H1 (cell line): Measurements from ENCODE around the gene GYPA. TPM values are rescaled to one million over a fixed set of nuclear protein-coding genes. Genes with fewer than 3 reads are reported as not detected.

Experiments
- CTCF ChIA-PET: fragments of 300-600 bp; sonication (Branson Sonifier 250); formaldehyde crosslinking; loops from one replicate; lab custom pipeline; 2021; ENCODE audit not compliant: partially characterized antibody; lab: Charles Lee
- POLR2A ChIA-PET: fragments of 300-600 bp; sonication (Branson Sonifier 250); formaldehyde crosslinking; loops from one replicate; lab custom pipeline; 2021; ENCODE audit warnings: inconsistent platforms; ENCODE audit not compliant: partially characterized antibody; lab: Charles Lee
- DNase-seq, 2 experiments: peaks; one replicate each; pipeline versions ENCODE4 v3.0.0 to v3.0.0-alpha.2; 2010 to 2022; ENCODE audit warnings: low spot score in 2 of 2, low read depth in 1 of 2, mixed read lengths in 1 of 2
- FAIRE-seq: peaks from 2 replicates; lab custom pipeline; 2011; peaks lifted over from hg19 to GRCh38; lab: Jason Lieb, UNC
- H2AFZ ChIP-seq: 2 replicates; pipeline ENCODE4 v1.8.1; 2012; ENCODE audit warnings: low read length, inconsistent platforms
- H2AK5ac ChIP-seq: 2 replicates; pipeline ENCODE4 v1.6.1; 2013; ENCODE audit warnings: low read depth, low read length
- H2BK120ac ChIP-seq: replicated peaks from 2 replicates; pipeline ENCODE3; 2013; ENCODE audit warnings: low read depth, low read length, inconsistent platforms
- H2BK12ac ChIP-seq: 2 replicates; pipeline ENCODE4 v1.6.1; 2013; ENCODE audit warnings: low read depth, low read length
- H2BK15ac ChIP-seq: 2 replicates; pipeline ENCODE4 v1.6.1; 2013; ENCODE audit warnings: low read length
- H2BK20ac ChIP-seq: 2 replicates; pipeline ENCODE4 v1.6.1; 2013; ENCODE audit warnings: low read length
- H2BK5ac ChIP-seq: 2 replicates; pipeline ENCODE4 v1.6.1; 2013; ENCODE audit warnings: low read depth, low read length
- H3K14ac ChIP-seq: 2 replicates; pipeline ENCODE4 v1.6.1; 2013; ENCODE audit warnings: inconsistent platforms; ENCODE audit not compliant: insufficient read length
- H3K18ac ChIP-seq: 2 replicates; pipeline ENCODE4 v1.6.1; 2013; ENCODE audit warnings: low read length; ENCODE audit errors: extremely low read depth
- H3K23ac ChIP-seq: 2 replicates; pipeline ENCODE4 v1.6.1; 2013; ENCODE audit warnings: inconsistent platforms; ENCODE audit not compliant: insufficient read length
- H3K23me2 ChIP-seq: 2 replicates; pipeline ENCODE4 v1.6.1; 2013; ENCODE audit warnings: low read depth, low read length
- H3K27ac ChIP-seq: 2 replicates; pipeline ENCODE4 v1.6.1; 2011; ENCODE audit warnings: low read depth, low read length, inconsistent platforms
- H3K27me3 ChIP-seq, 4 experiments: replicated peaks in 1 of 4; 1 replicate in 1 of 4; 2 replicates in 3 of 4; pipeline versions ENCODE4 v1.6.1 to v1.8.1; 2011 to 2013; ENCODE audit warnings: low read length in 3 of 4, mild to moderate bottlenecking in 3 of 4, inconsistent platforms in 2 of 4, mixed read lengths in 2 of 4, moderate library complexity in 1 of 4; ENCODE audit not compliant: control insufficient read depth in 3 of 4, insufficient read depth in 3 of 4; ENCODE audit errors: extremely low read depth in 1 of 4
- H3K36me3 ChIP-seq, 4 experiments: 2 replicates each; pipeline versions ENCODE4 v1.6.1 to v1.8.1; 2011 to 2013; ENCODE audit warnings: mild to moderate bottlenecking in 4 of 4, low read length in 3 of 4, moderate library complexity in 2 of 4, control low read depth in 1 of 4, inconsistent platforms in 1 of 4; ENCODE audit not compliant: insufficient read depth in 4 of 4, control insufficient read depth in 2 of 4
- H3K4ac ChIP-seq: replicated peaks from 2 replicates; pipeline ENCODE3; 2013; ENCODE audit warnings: low read length, low read depth, mixed read lengths, inconsistent platforms; ENCODE audit not compliant: insufficient read length
- H3K4me1 ChIP-seq, 4 experiments: replicated peaks in 1 of 4; 1 replicate in 1 of 4; 2 replicates in 3 of 4; pipeline versions ENCODE4 v1.6.1 to v1.8.1; 2011 to 2013; ENCODE audit warnings: low read length in 3 of 4, inconsistent platforms in 2 of 4, mixed read lengths in 1 of 4; ENCODE audit not compliant: insufficient read depth in 4 of 4, control insufficient read depth in 3 of 4
- H3K4me2 ChIP-seq, 2 experiments: 2 replicates each; pipeline versions ENCODE4 v1.6.1 to v1.8.1; 2011 to 2013; ENCODE audit warnings: low read depth in 2 of 2, low read length in 2 of 2, control low read depth in 1 of 2, inconsistent platforms in 1 of 2, mild to moderate bottlenecking in 1 of 2; ENCODE audit not compliant: insufficient read depth in 1 of 2
- H3K4me3 ChIP-seq, 4 experiments: fragments of 200-600, 300-600 bp in 1 of 4; sonication (generic), shearing (Covaris generic), sonication (Bioruptor Twin) in 1 of 4; 2 replicates each; pipeline versions ENCODE4 v1.5.1 to v1.8.1; 2011 to 2016; ENCODE audit warnings: low read length in 4 of 4, low read depth in 3 of 4, control low read depth in 2 of 4, inconsistent platforms in 2 of 4, mild to moderate bottlenecking in 2 of 4, mixed read lengths in 1 of 4, moderate library complexity in 1 of 4; ENCODE audit not compliant: insufficient read depth in 2 of 4; ENCODE audit errors: extremely low read depth in 1 of 4
- H3K56ac ChIP-seq: replicated peaks from 2 replicates; pipeline ENCODE3; 2013; ENCODE audit warnings: low read depth, mild to moderate bottlenecking, mixed read lengths, low read length, inconsistent platforms; ENCODE audit not compliant: insufficient read length
- H3K79me1 ChIP-seq: 2 replicates; pipeline ENCODE4 v1.6.1; 2013; ENCODE audit warnings: low read depth, low read length, control low read depth
- H3K79me2 ChIP-seq, 2 experiments: 2 replicates each; pipeline versions ENCODE4 v1.6.1 to v1.8.1; 2012 to 2013; ENCODE audit warnings: low read length in 2 of 2, mild to moderate bottlenecking in 2 of 2, inconsistent platforms in 1 of 2; ENCODE audit not compliant: insufficient read depth in 2 of 2, control insufficient read depth in 1 of 2
- H3K9ac ChIP-seq, 4 experiments: replicated peaks in 1 of 4; 1 replicate in 1 of 4; 2 replicates in 3 of 4; pipeline versions ENCODE4 v1.6.1 to v1.8.1; 2011 to 2013; ENCODE audit warnings: low read depth in 3 of 4, low read length in 3 of 4, control low read depth in 2 of 4, mild to moderate bottlenecking in 2 of 4, moderate library complexity in 2 of 4, inconsistent platforms in 1 of 4; ENCODE audit errors: extremely low read depth in 1 of 4
- H3K9me3 ChIP-seq, 2 experiments: 2 replicates each; pipeline versions ENCODE4 v1.6.1 to v1.8.1; 2012 to 2013; ENCODE audit warnings: mild to moderate bottlenecking in 2 of 2, moderate library complexity in 2 of 2, control low read depth in 1 of 2, inconsistent platforms in 1 of 2, low read depth in 1 of 2, low read length in 1 of 2, mixed read lengths in 1 of 2; ENCODE audit not compliant: insufficient read depth in 2 of 2
- H4K20me1 ChIP-seq, 2 experiments: replicated peaks in 1 of 2; 2 replicates each; pipeline versions ENCODE3 to v1.8.1; 2011 to 2013; ENCODE audit warnings: inconsistent platforms in 2 of 2, low read length in 2 of 2, mild to moderate bottlenecking in 1 of 2; ENCODE audit not compliant: insufficient read depth in 2 of 2, control insufficient read depth in 1 of 2
- H4K5ac ChIP-seq: 2 replicates; pipeline ENCODE4 v1.6.1; 2013; ENCODE audit warnings: low read length, low read depth, mixed read lengths, inconsistent platforms; ENCODE audit not compliant: insufficient read length
- H4K8ac ChIP-seq: 2 replicates; pipeline ENCODE4 v1.8.0; 2013; ENCODE audit warnings: mild to moderate bottlenecking, moderate library complexity, low read length, inconsistent platforms; ENCODE audit not compliant: insufficient read depth; ENCODE audit errors: extremely low read depth
- H4K91ac ChIP-seq: replicated peaks from 2 replicates; pipeline ENCODE3; 2013; ENCODE audit warnings: low read length, mixed read lengths, inconsistent platforms; ENCODE audit not compliant: insufficient read length
- CBX5 ChIP-seq: fragments of 300-800, 300-1000 bp; sonication (generic); IDR thresholded peaks from 2 replicates; pipeline ENCODE4 v1.7.1; 2016; ENCODE audit warnings: antibody characterized with exemption, low read length, low read depth
- EZH2 ChIP-seq: fragments of 200-600 bp; sonication (generic); IDR thresholded peaks from 2 replicates; pipeline ENCODE4 v1.7.1; 2012; ENCODE audit warnings: low read depth, mild to moderate bottlenecking, moderate library complexity, low read length, inconsistent platforms; ENCODE audit not compliant: severe bottlenecking
- FOSL1 ChIP-seq: IDR thresholded peaks from 2 replicates; pipeline ENCODE4 v1.6.1; 2011; ENCODE audit warnings: mild to moderate bottlenecking, low read depth, low read length, moderate library complexity; ENCODE audit not compliant: insufficient read depth
- NRF1 ChIP-seq: IDR thresholded peaks from 2 replicates; pipeline ENCODE4 v1.6.1; 2011; ENCODE audit warnings: mild to moderate bottlenecking, low read depth, low read length, improper control_type of control experiment
- PHF8 ChIP-seq: fragments of 200-600 bp; sonication (generic); conservative IDR thresholded peaks from 2 replicates; pipeline ENCODE4 v1.7.1; 2012; ENCODE audit warnings: low read depth, mild to moderate bottlenecking, inconsistent platforms, low read length, moderate library complexity
- POU5F1 ChIP-seq: IDR thresholded peaks from 2 replicates; pipeline ENCODE4 v1.6.1; 2011; ENCODE audit warnings: low read depth, mild to moderate bottlenecking, low read length, moderate library complexity
- RNF2 ChIP-seq: fragments of 200-900, 300-1000 bp; sonication (generic); IDR thresholded peaks from 2 replicates; pipeline ENCODE4 v1.7.1; 2016; ENCODE audit warnings: borderline replicate concordance, low read depth, mild to moderate bottlenecking, antibody characterized with exemption, low read length; ENCODE audit not compliant: poor library complexity, severe bottlenecking; ENCODE audit errors: missing control alignments
- TCF12 ChIP-seq: IDR thresholded peaks from 2 replicates; pipeline ENCODE4 v1.6.1; 2011; ENCODE audit warnings: low read depth, mild to moderate bottlenecking, low read length
- WGBS, 2 experiments: shearing (Covaris generic) in 1 of 2; methylation state at CpG; one replicate each; pipeline versions ENCODE4 v1.1.6 to v1.1.7; 2013 to 2015; ENCODE audit warnings: low lambda C conversion rate in 2 of 2, mixed read lengths in 2 of 2, inconsistent platforms in 1 of 2, low coverage in 1 of 2, missing lambda C conversion rate in 1 of 2; ENCODE audit not compliant: insufficient replicate concordance in 2 of 2, insufficient coverage in 1 of 2, insufficient read length in 1 of 2; ENCODE audit errors: extremely low coverage in 1 of 2, missing lambda C conversion rate in 1 of 2; 5-methylcytosine and 5-hydroxymethylcytosine counted together
- polyA plus RNA-seq, 7 experiments: library from polyadenylated mRNA; depleted of rRNA in 3 of 7; stranded (reverse) in 5 of 7; unstranded in 2 of 7; fragments of >200 nt in 5 of 7; fragments of 200-250 nt in 2 of 7; gene quantifications; 1 replicate in 5 of 7; 2 replicates in 1 of 7; 4 replicates in 1 of 7; pipeline versions ENCODE4 v1.2.1 to v1.2.3, GENCODE V29; 2011 to 2013; ENCODE audit warnings: missing spikeins in 2 of 7, mixed read lengths in 2 of 7
- total RNA-seq: library from RNA; stranded (reverse); fragmentation: NEBNext Ultra II Directional; extraction: Animal tissue kit (Norgen Biotek cat#: 25700); gene quantifications from 2 replicates; pipeline ENCODE4 v1.2.1, GENCODE V29; 2021

GYPA gene
- total and polyA plus RNA-seq, 2 of the 8 experiments (the other 6 are each of a cell fraction or from before 2014, with no cell fraction given) = not detected

DNA sequence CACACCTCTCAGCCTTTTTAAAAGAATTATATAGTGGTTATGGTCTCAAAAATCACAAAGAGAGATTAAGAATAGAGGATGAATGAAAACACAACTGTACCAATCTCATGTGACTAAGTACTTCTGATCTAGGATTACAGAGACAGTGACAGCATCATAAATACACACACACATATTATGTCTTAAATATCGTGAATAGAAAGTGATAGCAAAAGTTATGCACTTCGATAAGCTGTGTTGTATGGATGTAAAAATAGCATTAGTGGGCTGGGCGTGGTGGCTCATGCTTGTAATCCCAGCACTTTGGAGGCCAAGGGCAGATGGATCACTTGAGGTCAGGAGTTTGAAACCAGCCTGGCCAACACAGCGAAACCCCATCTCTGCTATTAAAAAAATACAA lies 25.0 kb downstream of the GYPA start:
- Histone ChIP-seq H3K4ac (no peak overlapping the region), H2AFZ (no peak overlapping the region), H4K91ac (no peak overlapping the region), H3K18ac (no peak overlapping the region), H3K4me2 (no peak overlapping the region), H3K56ac (no peak overlapping the region), H3K4me3 (no peak overlapping the region), H2BK15ac (no peak overlapping the region), H3K9ac (no peak overlapping the region), H4K8ac (no peak overlapping the region), H3K27me3 (no peaks in the 10 kb centered on the region), H2BK12ac (no peak overlapping the region), H2BK5ac (no peak overlapping the region), H4K20me1 (no peaks in the 10 kb centered on the region), H3K23ac (no peak overlapping the region), H3K27ac (no peak overlapping the region), H2AK5ac (no peak overlapping the region), H3K36me3 (no peaks in the 10 kb centered on the region), H4K5ac (no peak overlapping the region), H3K23me2 (no peaks in the 10 kb centered on the region), H2BK20ac (no peak overlapping the region), H3K14ac (no peak overlapping the region), H3K79me1 (no peaks in the 10 kb centered on the region), H3K79me2 (no peaks in the 10 kb centered on the region), H3K4me1 (no peaks in the 10 kb centered on the region), H3K9me3 (no peaks in the 10 kb centered on the region), H2BK120ac (no peak overlapping the region)
- 86% methylated on average over 4 of the region's 4 CpGs; no CpG with 5 or more reads in 1 of the 2 experiments for WGBS, 2 experiments
- ChIA-PET POLR2A (interaction anchor here (0.6 kb wide), 1 partner anchor 1131 kb away, joined by 3 read pairs; no protein-coding TSS in a partner anchor), CTCF (no interaction called here)
- DNase-seq = no peak
- no peak for FAIRE-seq
- TF ChIP-seq CBX5 (no peak), POU5F1 (no peak), PHF8 (no peak), EZH2 (no peak), RNF2 (no peak), FOSL1 (no peak), NRF1 (no peak), TCF12 (no peak)
